Gastrocnemius medialis (tissue), 4 donors: ENCODE measurements around the gene IARS2. TPM values are rescaled to one million over a fixed set of nuclear protein-coding genes. Genes with fewer than 3 reads are reported as not detected.

Experiments
- ATAC-seq, 2 donors: fragments of 150-250 bp; one replicate each; pipeline ENCODE4 v1.9.1; 2016
- DNase-seq, 2 donors: peaks; one replicate each; pipeline ENCODE4 v3.0.0-alpha.2; 2019
- H3K27ac ChIP-seq, 4 donors: fragments of 200-600 bp; sonication (generic); 1 replicate in 1 of 4; 2 replicates in 3 of 4; pipeline ENCODE4 v1.5.1; 2016 to 2018; ENCODE audit warnings: mild to moderate bottlenecking in 2 of 4, moderate library complexity in 1 of 4
- H3K27me3 ChIP-seq, 3 donors: fragments of 200-600 bp; sonication (generic) in 2 of 3; 1 replicate in 1 of 3; 2 replicates in 2 of 3; pipeline versions ENCODE4 v1.5.1 to v1.6.0; 2016 to 2019; ENCODE audit warnings: mild to moderate bottlenecking in 1 of 3, moderate library complexity in 1 of 3
- H3K36me3 ChIP-seq, 2 donors: fragments of 200-600 bp; sonication (generic) in 1 of 2; one replicate each; pipeline ENCODE4 v1.5.1; 2017 to 2018
- H3K4me1 ChIP-seq, 2 donors: fragments of 200-600 bp; sonication (generic) in 1 of 2; one replicate each; pipeline ENCODE4 v1.5.1; 2016 to 2017; ENCODE audit warnings: mild to moderate bottlenecking in 2 of 2
- H3K4me3 ChIP-seq, 4 donors: fragments of 200-600 bp; sonication (generic) in 3 of 4; 1 replicate in 1 of 4; 2 replicates in 3 of 4; pipeline ENCODE4 v1.5.1; 2016 to 2019; ENCODE audit warnings: mild to moderate bottlenecking in 2 of 4
- H3K9me3 ChIP-seq, 3 donors: fragments of 200-600 bp; sonication (generic) in 2 of 3; 1 replicate in 1 of 3; 2 replicates in 2 of 3; pipeline ENCODE4 v1.5.1; 2016 to 2019
- CTCF ChIP-seq, 5 experiments: fragments of 450-650 bp in 3 of 5; fragments of 200-600 bp in 2 of 5; sonication (generic) in 2 of 5; IDR thresholded peaks in 4 of 5; conservative IDR thresholded peaks in 1 of 5; 1 replicate in 4 of 5; 2 replicates in 1 of 5; pipeline ENCODE4 v1.5.1; 2016 to 2019; ENCODE audit warnings: antibody characterized with exemption in 5 of 5, mild to moderate bottlenecking in 3 of 5, moderate library complexity in 3 of 5
- POLR2A ChIP-seq, 2 donors: fragments of 450-650 bp; IDR thresholded peaks; one replicate each; pipeline ENCODE4 v1.6.1; 2017; ENCODE audit warnings: antibody characterized with exemption in 2 of 2, mild to moderate bottlenecking in 2 of 2, moderate library complexity in 2 of 2
- in situ Hi-C, 4 donors: fragments of 200-750 bp; cut with MboI; loops; one replicate each; pipeline versions ENCODE4 v1.15.0 to v1.8.0; 2017; ENCODE audit warnings: low sequenced_read_pairs in 4 of 4
- intact Hi-C: fragments of 100-400 bp; cut with DNase I; formaldehyde crosslinking; loops from one replicate; pipeline ENCODE4 v1.15.1; 2023; ENCODE audit warnings: low total_unique reads
- total RNA-seq, 4 donors: library from RNA; depleted of rRNA; stranded (reverse); fragments of >200 nt; gene quantifications; one replicate each; pipeline versions ENCODE4 v1.1.0 to v1.2.3, GENCODE V29; 2016

Gene IARS2
- total RNA-seq, 4 donors from 2014 or later, result 64.7 to 83.6 (median 74.6) TPM

DNA sequence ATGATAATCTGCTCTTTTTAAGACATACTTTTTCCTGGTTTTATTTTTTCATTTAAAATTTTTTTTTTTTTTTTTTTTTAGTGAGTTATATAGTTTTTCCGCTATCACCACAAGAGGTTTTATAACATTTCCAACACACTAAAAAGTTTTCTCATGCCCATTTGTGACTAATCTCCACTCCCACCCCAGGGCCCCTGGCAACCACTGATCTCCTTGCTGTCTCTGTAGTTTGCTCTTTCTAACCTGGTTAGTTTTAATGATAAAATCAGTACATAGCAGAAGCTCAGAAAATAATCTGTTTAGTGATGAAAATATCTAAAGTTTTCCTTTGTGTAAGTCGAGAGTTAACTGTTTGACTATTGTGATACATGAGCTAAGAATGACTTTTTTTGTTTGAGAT, 41.8 kb downstream of the IARS2 start:
- Histone ChIP-seq H3K36me3 (peaks cover 3 to 53% of the 10 kb centered on the region in 2 donors), H3K27me3 (no peaks in the 10 kb centered on the region), H3K27ac (no peak overlapping the region), H3K9me3 (no peaks in the 10 kb centered on the region), H3K4me1 (no peaks in the 10 kb centered on the region), H3K4me3 (no peak overlapping the region)
- in situ Hi-C loops (no loop called here), intact Hi-C loops (no loop called here)
- ATAC-seq (no peak), DNase-seq (no peak)
- no peak for TF ChIP-seq CTCF (IDR thresholded peaks at IDR 0.05 in 4 of 5, conservative IDR thresholded peaks at IDR 0.05 in 1 of 5)
- no peak for TF ChIP-seq POLR2A (IDR thresholded peaks at IDR 0.05)

- Histone ChIP-seq H3K4me1 (no peaks in the 10 kb centered on the region), H3K9me3 (no peaks in the 10 kb centered on the region), H3K4me3 (no peak overlapping the region), H3K27ac (no peak overlapping the region), H3K27me3 (no peaks in the 10 kb centered on the region), H3K36me3 (peaks cover 3 to 60% of the 10 kb centered on the region in 2 donors)
- intact Hi-C loops, result no loop called here
- TF ChIP-seq POLR2A (IDR thresholded peaks at IDR 0.05) (no peak), CTCF (IDR thresholded peaks at IDR 0.05 in 4 of 5, conservative IDR thresholded peaks at IDR 0.05 in 1 of 5) (no peak)
- in situ Hi-C loops, result no loop called here
- no peak for DNase-seq
- ATAC-seq, result no peak
Measured at GRCh38 chr1:220137019-220137786, 43.3 kb downstream of the IARS2 start.

DNA sequence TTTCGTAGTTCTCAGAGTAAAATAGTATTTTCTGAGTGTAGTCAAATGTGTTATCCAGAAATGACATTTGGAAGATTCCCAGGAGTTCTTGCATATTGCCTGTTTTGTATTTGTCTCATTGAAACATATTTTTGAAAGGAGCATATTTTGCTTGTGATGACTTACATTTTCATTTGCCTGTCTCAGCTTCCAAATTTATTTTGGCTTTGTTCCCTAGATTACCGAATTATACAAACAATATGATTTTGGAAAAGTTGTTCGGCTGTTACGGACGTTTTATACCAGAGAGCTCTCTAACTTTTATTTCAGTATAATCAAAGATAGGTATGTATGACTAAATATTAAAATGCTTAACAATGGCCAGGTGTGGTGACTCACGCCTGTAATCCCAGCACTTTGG, 46.0 kb downstream of the IARS2 start:
- H3K9me3 ChIP-seq, result no peaks in the 10 kb centered on the region
- no peak overlapping the region for H3K27ac ChIP-seq

GRCh38 chr1:220144051-220144450, 50.1 kb downstream of the IARS2 start:
- no peak overlapping the region for H3K27ac ChIP-seq
- H3K36me3 ChIP-seq, result peaks cover 0 to 60% of the 10 kb centered on the region in 2 donors
- H3K9me3 ChIP-seq, result no peaks in the 10 kb centered on the region
- H3K27me3 ChIP-seq, result no peaks in the 10 kb centered on the region
- no peak for ATAC-seq
- no peak for DNase-seq
- intact Hi-C loops (no loop called here), in situ Hi-C loops (no loop called here)
- H3K4me1 ChIP-seq, result no peaks in the 10 kb centered on the region
- TF ChIP-seq POLR2A (IDR thresholded peaks at IDR 0.05), result no peak
- TF ChIP-seq CTCF (IDR thresholded peaks at IDR 0.05 in 4 of 5, conservative IDR thresholded peaks at IDR 0.05 in 1 of 5), result no peak
- no peak overlapping the region for H3K4me3 ChIP-seq

More for the DNA sequence above, 46.0 kb downstream of the IARS2 start:
- in situ Hi-C loops, result no loop called here
- ATAC-seq (no peak), DNase-seq (no peak)
- H3K4me1 ChIP-seq, result no peaks in the 10 kb centered on the region
- no peak overlapping the region for H3K4me3 ChIP-seq
- no peaks in the 10 kb centered on the region for H3K27me3 ChIP-seq
- intact Hi-C loops, result no loop called here
- H3K36me3 ChIP-seq, result peaks cover 0 to 54% of the 10 kb centered on the region in 2 donors
- TF ChIP-seq CTCF (IDR thresholded peaks at IDR 0.05 in 4 of 5, conservative IDR thresholded peaks at IDR 0.05 in 1 of 5) (no peak), POLR2A (IDR thresholded peaks at IDR 0.05) (no peak)
